ENCODE results near the gene RAB6A.
"Not testable (repeated sequence)": the region's sequence is repeated elsewhere in the genome, so short reads cannot be mapped to it uniquely, and the experiment has no call there.

RAB6A gene

GRCh38 chr11:73760679-73761402 is at the start of gene RAB6A:
Gene RAB6A, minus strand, starts transcription at chr11:73761074. Its CDS starts 439 bp downstream, at chr11:73760635.
- peaks cover 20% of the 10 kb centered on the region for H3K4me1 Mint-ChIP-seq
- no peaks in the 10 kb centered on the region for H3K36me3 Mint-ChIP-seq
- no peaks in the 10 kb centered on the region for H3K9me3 Mint-ChIP-seq
- peak within 1 kb of the TSS; percentile 98 for H3K4me3 Mint-ChIP-seq
- DNase-seq (ENCODE audit: low spot score in 2 of 2) = peak; percentile 96 to 98
- H3K27me3 Mint-ChIP-seq = no peaks in the 10 kb centered on the region
- H3K27ac Mint-ChIP-seq = peak within 1 kb of the TSS; percentile 92
- peak; percentile 86 for ATAC-seq (ENCODE audit: low read depth)

GRCh38 chr11:73810637-73811036 is 49.8 kb upstream of the RAB6A start:
- no peak overlapping the region for H3K27ac Mint-ChIP-seq
- H3K36me3 Mint-ChIP-seq = peaks cover 18% of the 10 kb centered on the region

DNA sequence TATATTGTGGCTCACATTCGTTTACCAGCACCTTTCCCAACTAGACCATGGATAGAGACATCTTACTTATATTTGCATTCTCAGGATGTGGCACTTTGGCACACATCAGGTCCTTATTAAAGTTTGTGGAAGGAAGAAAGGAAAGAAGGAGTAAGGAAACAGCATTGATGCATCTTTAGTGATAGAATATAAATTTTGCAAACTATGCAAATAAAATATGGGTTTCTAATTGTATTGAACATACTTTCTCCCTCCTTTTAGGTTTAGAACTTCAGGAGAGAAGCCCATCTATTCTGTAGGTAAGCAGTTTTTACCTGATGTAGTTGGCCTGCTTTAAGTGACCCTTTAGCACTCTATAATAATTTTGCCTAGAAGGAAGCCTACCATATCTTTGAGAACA is 47.2 kb upstream of the RAB6A start:
- Mint-ChIP-seq H3K27ac (no peak overlapping the region), H3K4me3 (no peak overlapping the region), H3K4me1 (peaks cover 8% of the 10 kb centered on the region), H3K36me3 (peaks cover 20% of the 10 kb centered on the region), H3K9me3 (no peaks in the 10 kb centered on the region), H3K27me3 (no peaks in the 10 kb centered on the region)
- ATAC-seq (ENCODE audit: low read depth) = no peak
- DNase-seq (ENCODE audit: low spot score in 2 of 2) = no peak

More at GRCh38 chr11:73810637-73811036, 49.8 kb upstream of the RAB6A start:
- no peak overlapping the region for H3K4me3 Mint-ChIP-seq
- H3K9me3 Mint-ChIP-seq = no peaks in the 10 kb centered on the region
- H3K4me1 Mint-ChIP-seq = peaks cover 7% of the 10 kb centered on the region
- no peaks in the 10 kb centered on the region for H3K27me3 Mint-ChIP-seq
- ATAC-seq (ENCODE audit: low read depth) (no peak), DNase-seq (ENCODE audit: low spot score in 2 of 2) (no peak)

DNA sequence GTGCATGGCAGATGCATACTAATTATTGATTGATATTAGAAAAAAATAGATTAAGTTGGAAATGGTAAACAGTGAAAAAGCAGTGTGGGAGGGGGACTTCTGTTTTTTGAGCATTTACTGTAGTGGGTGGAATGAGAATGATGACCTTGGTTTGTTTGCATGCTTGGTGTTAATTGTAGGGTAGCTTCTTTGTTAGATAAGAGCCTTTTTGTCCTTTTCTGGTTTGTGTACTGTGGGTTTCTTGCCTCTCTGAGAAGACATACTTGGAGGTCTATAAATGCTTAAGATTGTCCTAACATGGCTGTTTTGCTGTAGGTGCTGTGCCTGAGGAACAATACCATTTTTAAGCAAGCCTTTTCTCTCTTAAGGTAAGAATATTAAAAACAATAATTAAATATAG is 43.8 kb upstream of the RAB6A start:
- Mint-ChIP-seq H3K27ac (no peak overlapping the region), H3K4me1 (peaks cover 6% of the 10 kb centered on the region), H3K27me3 (no peaks in the 10 kb centered on the region), H3K36me3 (peaks cover 16% of the 10 kb centered on the region), H3K4me3 (no peak overlapping the region), H3K9me3 (no peaks in the 10 kb centered on the region)
- DNase-seq (ENCODE audit: low spot score in 2 of 2) = no peak
- ATAC-seq (ENCODE audit: low read depth) = no peak

GRCh38 chr11:73801136-73801535 is 40.3 kb upstream of the RAB6A start:
- Mint-ChIP-seq H3K4me1 (peaks cover 10% of the 10 kb centered on the region), H3K36me3 (peaks cover 13% of the 10 kb centered on the region), H3K9me3 (no peaks in the 10 kb centered on the region), H3K4me3 (no peak overlapping the region), H3K27ac (no peak overlapping the region), H3K27me3 (no peaks in the 10 kb centered on the region)
- no peak for ATAC-seq (ENCODE audit: low read depth)
- DNase-seq (ENCODE audit: low spot score in 2 of 2) = no peak

DNA sequence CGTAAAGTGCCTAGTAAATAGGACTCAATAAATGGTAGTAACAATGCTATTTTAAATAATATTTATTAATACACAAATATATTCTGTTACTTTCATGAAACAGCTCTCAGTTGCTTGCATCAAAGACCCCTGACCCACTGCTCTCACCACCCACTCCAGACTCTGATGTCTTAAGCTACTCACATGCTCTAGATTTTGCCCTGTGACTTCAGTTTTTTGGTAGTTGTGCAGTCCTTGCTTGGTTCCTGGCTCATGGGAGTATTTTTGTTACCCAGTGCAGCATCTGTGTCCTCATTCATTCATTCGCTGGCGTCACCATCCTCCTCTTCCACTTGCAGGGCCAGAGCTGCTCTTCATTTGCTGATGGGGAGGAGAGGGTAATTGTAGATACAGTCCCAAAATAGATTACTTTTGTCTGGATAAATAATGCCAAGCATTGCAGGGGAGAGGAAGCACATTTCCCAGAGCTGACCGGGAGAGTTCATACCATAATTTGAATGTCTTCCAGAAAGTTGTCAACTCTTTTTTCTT is 39.5 kb upstream of the RAB6A start:
- no peak for ATAC-seq (ENCODE audit: low read depth)
- no peak overlapping the region for H3K4me3 Mint-ChIP-seq
- peaks cover 10% of the 10 kb centered on the region for H3K4me1 Mint-ChIP-seq
- H3K27me3 Mint-ChIP-seq = no peaks in the 10 kb centered on the region
- no peak for DNase-seq (ENCODE audit: low spot score in 2 of 2)
- no peaks in the 10 kb centered on the region for H3K9me3 Mint-ChIP-seq
- no peak overlapping the region for H3K27ac Mint-ChIP-seq
- peaks cover 11% of the 10 kb centered on the region for H3K36me3 Mint-ChIP-seq

- peaks cover 11% of the 10 kb centered on the region for H3K4me1 Mint-ChIP-seq
- DNase-seq (ENCODE audit: low spot score in 2 of 2) (no peak), ATAC-seq (ENCODE audit: low read depth) (no peak)
- no peaks in the 10 kb centered on the region for H3K27me3 Mint-ChIP-seq
- peaks cover 13% of the 10 kb centered on the region for H3K36me3 Mint-ChIP-seq
- H3K9me3 Mint-ChIP-seq = no peaks in the 10 kb centered on the region
- no peak overlapping the region for H3K4me3 Mint-ChIP-seq
- H3K27ac Mint-ChIP-seq = no peak overlapping the region
Observed at GRCh38 chr11:73797457-73797856, 36.6 kb upstream of the RAB6A start.

- H3K4me3 Mint-ChIP-seq = no peak overlapping the region
- no peaks in the 10 kb centered on the region for H3K9me3 Mint-ChIP-seq
- H3K27me3 Mint-ChIP-seq = no peaks in the 10 kb centered on the region
- peaks cover 13% of the 10 kb centered on the region for H3K36me3 Mint-ChIP-seq
- peaks cover 11% of the 10 kb centered on the region for H3K4me1 Mint-ChIP-seq
- H3K27ac Mint-ChIP-seq = no peak overlapping the region
- no peak for ATAC-seq (ENCODE audit: low read depth)
- DNase-seq (ENCODE audit: low spot score in 2 of 2) = no peak
Observed at GRCh38 chr11:73795925-73796632, 35.2 kb upstream of the RAB6A start.

DNA sequence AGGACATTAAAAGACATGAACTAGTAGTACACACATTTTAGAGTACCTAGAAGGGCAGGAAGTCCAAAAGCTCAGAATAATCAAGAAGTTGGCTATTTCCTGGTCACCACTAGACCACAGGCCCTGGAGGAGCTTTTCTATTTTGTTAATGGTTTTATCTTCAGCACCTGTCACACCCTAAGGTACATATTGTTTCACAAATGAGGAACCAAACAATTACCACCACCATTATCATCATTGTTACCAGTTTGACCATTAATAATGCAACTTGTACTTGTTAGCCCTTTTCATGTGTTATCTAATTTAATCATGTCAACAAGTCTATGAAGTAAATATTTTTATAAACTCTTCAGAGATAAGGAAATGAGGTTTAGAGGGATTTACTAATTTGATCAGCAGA is 31.7 kb upstream of the RAB6A start:
- Mint-ChIP-seq H3K4me1 (peaks cover 9% of the 10 kb centered on the region), H3K9me3 (no peaks in the 10 kb centered on the region), H3K36me3 (peaks cover 9% of the 10 kb centered on the region), H3K27me3 (no peaks in the 10 kb centered on the region), H3K4me3 (no peak overlapping the region), H3K27ac (no peak overlapping the region)
- ATAC-seq (ENCODE audit: low read depth) (no peak), DNase-seq (ENCODE audit: low spot score in 2 of 2) (no peak)

DNA sequence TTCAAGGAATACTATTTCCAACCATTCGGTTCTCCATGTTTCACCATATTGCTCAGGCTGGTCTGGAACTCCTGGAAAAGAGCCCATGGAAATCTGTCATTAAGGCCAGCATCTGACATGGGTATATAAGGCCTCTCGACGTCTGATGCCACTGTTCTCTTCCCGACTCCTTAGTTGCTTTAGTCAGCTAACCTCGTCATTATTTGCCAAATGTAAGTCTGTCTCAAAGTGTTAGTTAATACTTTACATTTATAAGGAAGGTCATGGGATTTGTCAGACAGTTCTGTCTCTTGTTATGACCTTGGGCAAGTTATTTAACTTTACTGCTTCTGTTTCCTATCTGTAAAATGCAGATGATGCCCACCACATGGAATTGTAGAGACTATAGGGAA is 28.4 kb upstream of the RAB6A start:
- peak overlapping the region; percentile 24 for H3K27ac Mint-ChIP-seq
- no peak for ATAC-seq (ENCODE audit: low read depth)
- H3K4me3 Mint-ChIP-seq = peak overlapping the region; percentile 22
- H3K4me1 Mint-ChIP-seq = peaks cover 6% of the 10 kb centered on the region
- H3K36me3 Mint-ChIP-seq = peaks cover 5% of the 10 kb centered on the region
- no peaks in the 10 kb centered on the region for H3K27me3 Mint-ChIP-seq
- DNase-seq (ENCODE audit: low spot score in 2 of 2) = no peak
- H3K9me3 Mint-ChIP-seq = no peaks in the 10 kb centered on the region

DNA sequence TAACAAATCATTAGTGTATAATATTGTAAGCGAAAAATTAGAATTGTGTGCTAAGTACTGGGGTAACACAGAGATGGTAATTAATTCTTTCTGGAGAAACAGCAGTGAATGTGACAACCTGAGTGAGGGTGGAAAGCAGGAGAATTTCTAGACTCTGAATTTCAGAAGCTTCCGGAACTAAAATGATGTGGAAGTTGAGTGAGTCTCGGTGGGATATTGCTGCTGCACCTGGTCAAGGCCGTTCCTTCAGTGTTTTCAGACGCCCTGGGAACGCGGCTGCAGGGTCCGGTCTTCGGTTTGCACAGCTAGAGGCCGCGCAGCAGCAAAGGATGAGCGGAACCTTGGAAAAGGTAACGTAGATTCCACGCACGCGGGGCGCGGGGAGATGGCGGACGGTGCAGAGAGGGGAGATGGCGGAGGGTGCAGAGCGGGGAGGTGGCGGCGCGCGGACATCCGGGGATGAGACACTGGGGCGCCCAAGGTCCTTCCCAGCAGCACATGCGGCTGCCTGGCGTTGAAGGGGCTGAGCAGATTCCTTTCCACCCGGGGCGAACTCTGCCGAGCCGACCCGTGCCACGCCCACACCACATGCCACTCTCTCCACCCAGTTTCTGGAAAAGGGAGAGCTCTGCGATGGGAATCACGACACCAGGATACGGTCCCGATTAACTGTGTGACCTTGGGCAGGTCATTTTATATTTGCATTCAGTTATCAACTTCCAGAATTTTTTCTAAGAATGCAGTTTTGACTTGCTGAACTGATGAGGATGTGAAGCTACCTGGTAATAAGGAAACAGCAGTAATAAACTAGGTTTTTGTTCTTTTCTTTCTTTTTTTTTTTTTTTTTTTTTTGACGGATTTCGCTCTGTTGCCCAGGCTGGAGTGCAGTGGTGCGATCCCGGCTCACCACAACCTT is 27.0 kb upstream of the RAB6A start, which contains the start of gene MRPL48:
MRPL48 (plus strand) TSS at position 232 of the 916 bp plus-strand sequence; CDS start at position 330, 98 bp downstream.
- Mint-ChIP-seq H3K27me3 (no peaks in the 10 kb centered on the region), H3K27ac (peak within 1 kb of the TSS; percentile 95), H3K9me3 (no peaks in the 10 kb centered on the region), H3K4me1 (peaks cover 3% of the 10 kb centered on the region), H3K36me3 (peaks cover 1% of the 10 kb centered on the region), H3K4me3 (peak within 1 kb of the TSS; percentile 97)
- ATAC-seq (ENCODE audit: low read depth) (peak; percentile 99), DNase-seq (ENCODE audit: low spot score in 2 of 2) (peak; percentile 83 to 84)

DNA sequence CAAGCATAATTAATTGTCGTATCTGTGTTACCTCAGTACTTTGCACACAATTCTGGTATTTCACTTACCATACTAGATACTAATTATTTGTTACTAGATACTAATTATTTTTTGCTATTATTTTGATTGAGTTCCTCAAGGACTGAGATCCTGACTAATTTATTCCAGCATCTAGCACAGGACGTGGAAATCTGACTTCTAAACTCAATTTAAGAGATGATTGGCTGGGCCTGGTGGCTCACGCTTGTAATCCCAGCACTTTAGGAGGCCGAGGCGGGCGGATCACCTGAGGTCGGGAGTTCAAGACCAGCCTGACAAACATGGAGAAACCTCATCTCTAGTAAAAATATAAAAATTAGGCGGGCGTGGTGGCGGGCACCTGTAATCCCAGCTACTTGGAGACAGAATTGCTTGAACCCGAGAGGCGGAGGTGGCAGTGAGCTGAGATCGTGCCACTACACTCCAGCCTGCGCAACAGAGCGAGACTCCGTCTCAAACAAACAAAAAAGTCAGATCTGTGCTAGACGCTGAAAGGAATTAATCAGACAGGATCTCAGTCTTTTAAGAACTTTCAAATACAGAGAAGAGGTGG is 26.3 kb upstream of the RAB6A start:
- H3K27me3 Mint-ChIP-seq = no peaks in the 10 kb centered on the region
- no peaks in the 10 kb centered on the region for H3K9me3 Mint-ChIP-seq
- peaks cover 3% of the 10 kb centered on the region for H3K4me1 Mint-ChIP-seq
- H3K27ac Mint-ChIP-seq = peak overlapping the region; percentile 95
- H3K36me3 Mint-ChIP-seq = peaks cover 1% of the 10 kb centered on the region
- ATAC-seq (ENCODE audit: low read depth) (no peak), DNase-seq (ENCODE audit: low spot score in 2 of 2) (no peak)
- H3K4me3 Mint-ChIP-seq = peak overlapping the region; percentile 97

GRCh38 chr11:73785467-73785866 is 24.6 kb upstream of the RAB6A start:
- not testable (repeated sequence) for H3K27ac Mint-ChIP-seq; ATAC-seq (ENCODE audit: low read depth); DNase-seq (ENCODE audit: low spot score in 2 of 2); H3K4me3 Mint-ChIP-seq; H3K4me1 Mint-ChIP-seq; H3K27me3 Mint-ChIP-seq; H3K9me3 Mint-ChIP-seq; H3K36me3 Mint-ChIP-seq

All from memory B cell (primary cell).